Measurements from ENCODE around the gene ITPR2.
"Not testable (repeated sequence)": the region's sequence is repeated elsewhere in the genome, so short reads cannot be mapped to it uniquely, and the experiment has no call there.

ITPR2 gene

DNA sequence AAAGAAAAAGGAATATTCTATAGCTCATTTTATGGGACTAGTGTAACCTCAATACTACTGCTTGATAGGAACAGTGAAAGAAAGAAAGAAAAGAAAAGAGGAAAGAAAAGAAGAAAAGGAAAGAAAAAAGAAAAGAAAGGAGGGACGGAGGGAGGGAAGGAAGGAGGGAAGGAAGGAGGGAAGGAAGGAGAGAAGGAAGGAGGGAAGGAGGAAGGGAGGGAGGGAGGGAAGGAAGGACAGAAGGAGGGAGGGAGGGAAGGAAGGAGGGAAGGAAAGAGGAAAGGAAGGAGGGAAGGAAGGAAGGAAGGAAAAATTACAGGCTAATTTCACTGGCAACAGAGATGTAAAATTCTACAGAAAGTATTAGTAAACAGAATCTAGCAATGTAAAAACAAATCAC lies 215.5 kb downstream of the ITPR2 start:
- DNase-seq, result no peak

GRCh38 chr12:26614011-26614616 lies 218.9 kb downstream of the ITPR2 start:
- peak in 1 of 2 donors; percentile 3 for DNase-seq

- DNase-seq, result no peak
Observed at GRCh38 chr12:26612203-26612602, 220.8 kb downstream of the ITPR2 start.

DNA sequence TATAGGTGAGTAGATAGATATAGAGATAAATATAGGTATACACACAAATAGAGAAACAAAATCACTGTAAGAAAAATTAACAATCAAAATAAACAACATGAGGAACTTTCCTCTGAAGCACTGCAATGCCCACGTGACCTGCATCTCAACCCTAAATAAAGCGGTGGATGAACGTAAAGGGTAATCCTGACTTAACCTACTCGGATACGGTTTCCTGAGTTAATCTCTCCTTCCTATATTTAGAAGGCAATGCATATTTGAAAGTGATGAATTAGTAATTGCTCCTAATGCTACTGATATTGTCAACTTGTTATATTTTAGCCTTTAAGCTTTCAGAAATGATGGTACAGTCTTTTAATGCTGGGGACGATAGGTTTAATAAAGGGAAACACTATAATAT lies 221.4 kb downstream of the ITPR2 start:
- DNase-seq, result no peak

DNA sequence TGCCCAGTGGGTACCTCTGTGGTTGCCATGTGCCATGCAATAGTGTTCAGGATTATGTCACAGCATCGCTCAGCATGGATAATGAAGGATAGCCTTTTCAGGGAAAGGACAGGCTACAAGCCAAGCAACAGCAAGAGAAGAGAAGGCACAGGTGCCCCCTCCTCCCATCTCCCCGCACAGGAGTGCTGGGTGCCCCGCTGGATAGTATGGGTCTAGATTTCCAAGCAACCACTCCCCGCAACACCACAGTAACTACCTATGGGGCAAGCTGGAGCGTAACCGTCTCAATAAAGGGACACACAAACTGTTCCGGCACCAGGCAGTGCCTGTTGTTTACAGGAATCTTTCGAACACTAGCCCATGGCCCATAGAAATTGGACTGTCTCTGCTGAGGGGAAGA lies 222.2 kb downstream of the ITPR2 start:
- no peak for DNase-seq

GRCh38 chr12:26609986-26610385 lies 223.0 kb downstream of the ITPR2 start:
- no peak for DNase-seq

DNA sequence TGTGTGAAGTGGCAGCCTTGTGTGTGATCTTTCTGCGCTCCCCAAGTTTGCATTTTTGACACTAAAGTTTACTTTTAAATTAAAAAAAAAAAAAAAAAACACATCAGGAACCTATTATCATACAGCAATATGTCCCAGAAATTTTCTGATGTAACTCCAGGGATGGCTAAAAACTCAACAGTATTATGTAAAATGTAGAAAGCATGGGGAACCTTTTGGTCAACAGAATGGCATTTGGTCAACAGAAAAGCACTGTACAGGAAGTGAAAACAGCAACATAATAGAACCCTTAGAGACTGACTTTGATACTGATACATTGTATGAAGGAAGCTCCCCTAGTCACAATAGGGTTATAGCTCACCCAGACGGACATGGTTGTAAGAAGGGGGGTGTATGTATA lies 224.3 kb downstream of the ITPR2 start:
- DNase-seq, result no peak

DNA sequence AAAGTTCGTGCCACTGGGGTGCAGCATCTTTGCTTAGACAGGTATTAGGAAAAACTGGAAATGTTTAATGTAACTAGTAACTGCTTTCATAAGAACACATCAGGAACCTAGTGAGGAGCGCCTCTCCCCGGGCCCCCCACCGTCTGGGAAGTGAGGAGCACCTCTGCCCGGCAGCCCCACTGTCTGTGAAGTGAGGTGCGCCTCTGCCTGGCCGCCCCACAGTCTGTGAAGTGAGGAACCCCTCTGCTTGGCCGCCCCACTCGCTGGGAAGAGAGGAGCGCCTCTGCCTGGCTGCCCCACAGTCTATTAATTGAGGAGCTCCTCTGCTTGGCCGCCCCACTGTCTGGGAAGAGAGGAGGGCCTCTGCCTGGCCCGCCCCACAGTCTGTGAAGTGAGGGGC lies 224.7 kb downstream of the ITPR2 start:
- no peak for DNase-seq

GRCh38 chr12:26606911-26607310 lies 226.1 kb downstream of the ITPR2 start:
- DNase-seq, result no peak

GRCh38 chr12:26604813-26605212 lies 228.2 kb downstream of the ITPR2 start:
- not testable (repeated sequence) for DNase-seq

DNA sequence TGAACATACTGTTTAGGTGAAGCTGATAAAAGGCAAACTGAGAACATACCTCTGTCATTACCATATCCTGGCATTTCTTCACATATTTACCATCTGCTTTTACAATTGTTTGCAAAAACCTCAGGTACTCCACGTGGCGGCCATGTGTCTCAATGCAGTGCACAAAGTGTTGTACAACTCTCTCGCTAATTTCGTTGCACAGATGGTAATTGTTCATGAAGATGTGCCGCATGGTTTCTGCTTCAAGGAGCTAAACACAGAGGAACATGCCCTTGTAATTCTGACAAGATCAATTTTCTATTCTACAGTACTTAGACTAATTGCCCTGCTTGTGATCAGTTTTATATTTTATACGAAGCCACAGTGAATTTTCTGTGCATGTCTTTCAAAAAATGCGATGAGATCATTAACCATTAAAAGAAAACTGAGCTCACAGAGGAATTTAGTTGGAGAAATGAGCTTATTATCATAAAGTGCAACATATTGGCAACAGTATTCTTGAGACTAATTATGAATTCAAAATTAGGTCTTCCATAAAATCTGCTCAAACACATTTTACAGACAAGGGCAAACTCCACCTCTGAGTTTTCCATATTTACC lies 233.8 kb downstream of the ITPR2 start:
- DNase-seq, result no peak

GRCh38 chr12:26595806-26596205 lies 237.2 kb downstream of the ITPR2 start:
- DNase-seq, result no peak

DNA sequence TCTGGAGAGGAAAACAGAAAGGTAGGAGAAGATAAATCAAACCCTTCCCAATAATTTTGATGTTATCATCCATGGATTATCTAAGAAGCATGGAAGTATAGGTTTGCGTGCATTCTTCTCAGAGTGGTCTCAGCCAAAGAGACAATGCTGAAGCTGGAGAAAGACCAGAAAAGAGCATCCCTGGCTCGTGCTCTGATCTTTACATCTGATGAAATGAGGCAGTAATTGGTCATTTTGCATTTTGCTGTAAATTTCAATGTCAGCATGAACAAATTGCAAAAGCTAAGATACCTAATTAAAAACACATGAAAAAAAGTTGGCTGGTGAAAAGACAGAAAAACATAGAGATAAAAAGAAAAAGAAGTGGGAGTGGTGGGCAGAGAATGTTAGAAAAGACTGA lies 252.4 kb downstream of the ITPR2 start:
- DNase-seq, result no peak

- DNase-seq, result no peak
Observed at GRCh38 chr12:26576266-26576665, 256.7 kb downstream of the ITPR2 start.

DNA sequence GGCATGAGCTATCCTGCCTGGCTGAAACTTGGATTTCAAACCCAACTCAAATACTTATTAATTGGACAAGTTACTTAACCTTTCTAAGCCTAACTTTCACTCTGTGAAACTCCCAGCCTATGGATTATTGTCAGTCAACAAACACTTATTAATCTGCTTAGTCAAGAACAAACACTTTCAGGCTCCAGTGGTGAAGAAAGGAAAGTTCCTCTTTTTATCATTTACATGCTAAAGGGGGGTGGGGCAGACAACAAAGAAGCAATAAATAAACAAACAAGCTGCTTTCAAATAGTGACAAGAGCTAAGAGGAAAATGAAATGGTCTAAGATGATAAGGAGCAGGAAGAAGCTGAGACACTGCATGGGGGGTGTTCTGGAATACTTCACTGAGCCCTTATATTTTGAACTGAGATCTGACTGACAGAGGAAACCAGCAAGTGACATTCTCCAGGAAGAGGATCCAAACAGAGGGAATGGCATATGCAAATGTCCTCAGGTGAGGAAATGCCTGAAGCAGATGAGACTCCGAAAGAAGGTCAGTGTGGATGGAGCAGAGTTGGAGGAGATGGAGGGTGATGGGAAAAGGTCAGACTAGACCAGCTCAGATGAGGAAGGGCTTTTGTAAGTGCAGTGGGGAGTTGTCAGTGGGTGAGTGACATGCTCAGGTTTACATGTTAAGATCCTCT lies 259.6 kb downstream of the ITPR2 start:
- DNase-seq, result no peak

- no peak for DNase-seq
Observed at GRCh38 chr12:26572137-26572536, 260.9 kb downstream of the ITPR2 start.

DNA sequence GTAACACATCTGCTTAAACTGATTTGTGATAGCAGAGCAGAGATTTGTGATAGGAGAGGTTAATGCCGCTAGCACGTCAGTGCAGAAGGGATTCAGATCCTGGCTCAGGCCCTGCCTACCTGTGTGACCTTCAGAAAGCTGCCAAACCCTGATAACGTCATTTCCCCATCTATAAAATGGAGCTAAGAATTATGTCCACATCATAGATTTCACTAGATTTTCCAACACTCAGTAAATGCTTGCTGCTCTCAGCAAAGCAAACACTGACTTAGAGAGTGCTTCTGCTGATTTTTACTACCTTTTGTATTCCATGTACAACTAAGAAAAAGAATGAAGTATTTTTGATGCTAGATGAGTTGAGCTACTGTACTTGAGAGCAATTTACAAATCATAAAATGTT lies 261.4 kb downstream of the ITPR2 start:
- DNase-seq, result no peak

GRCh38 chr12:26567126-26567525 lies 265.9 kb downstream of the ITPR2 start:
- DNase-seq, result no peak

- DNase-seq, result no peak
Observed at GRCh38 chr12:26566675-26567074, 266.3 kb downstream of the ITPR2 start.

GRCh38 chr12:26566186-26566585 lies 266.8 kb downstream of the ITPR2 start:
- no peak for DNase-seq

- no peak for DNase-seq
Observed at GRCh38 chr12:26564391-26564790, 268.6 kb downstream of the ITPR2 start.

- DNase-seq, result no peak
Observed at GRCh38 chr12:26563552-26563951, 269.4 kb downstream of the ITPR2 start.

GRCh38 chr12:26557326-26557725 lies 275.7 kb downstream of the ITPR2 start:
- DNase-seq, result no peak

DNA sequence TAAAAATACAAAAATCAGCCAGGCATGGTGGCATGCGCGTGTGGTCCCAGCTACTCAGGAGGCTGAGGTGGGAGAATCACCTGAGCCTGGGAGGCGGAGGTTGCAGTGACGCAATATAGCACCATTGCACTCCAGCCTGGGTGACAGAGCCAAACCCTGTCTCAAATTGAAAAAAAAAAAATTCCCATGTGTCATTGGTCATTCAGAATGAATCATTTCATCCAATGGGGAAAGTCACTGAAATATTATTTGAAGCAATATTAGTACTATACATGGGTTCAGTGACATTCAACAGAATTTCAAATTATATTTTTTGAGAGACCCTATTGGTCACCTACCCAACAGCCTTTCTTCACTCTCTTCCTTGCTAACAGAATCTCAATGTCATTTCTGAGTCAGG lies 276.1 kb downstream of the ITPR2 start:
- no peak for DNase-seq

DNA sequence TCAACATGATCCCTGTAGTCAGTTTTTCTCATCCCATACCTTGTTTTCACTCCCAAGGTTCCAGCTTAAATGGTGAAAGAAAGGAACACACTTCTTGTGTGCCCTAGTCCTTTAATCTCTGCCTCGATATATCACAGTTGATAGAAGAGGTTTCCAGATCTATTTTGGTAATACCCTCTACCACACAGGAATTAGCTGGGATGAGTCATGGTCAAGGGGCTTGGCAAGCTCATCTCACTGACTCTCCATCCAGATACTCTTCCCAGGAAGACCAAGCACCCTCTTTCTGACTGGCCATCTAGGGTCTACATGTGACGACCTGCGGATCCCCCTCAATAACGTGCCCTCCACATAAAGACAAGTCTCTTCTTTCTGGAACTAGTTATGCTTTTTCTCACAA lies 277.9 kb downstream of the ITPR2 start:
- no peak for DNase-seq

Data from CD4-positive, alpha-beta T cell treated with Interferon alpha-2 for 1 hour (primary cell).